ENCODE measurements around the gene PCDHGA10.

GRCh38 chr5:141419074-141419880 lies 6.5 kb downstream of the PCDHGA10 start:
- TF ChIP-seq CTCF (IDR thresholded peaks at IDR 0.05) (no peak), POLR2A (IDR thresholded peaks at IDR 0.05) (no peak)
